ENCODE results near the gene ZC3H18. TPM values are rescaled to one million over a fixed set of nuclear protein-coding genes. Genes with fewer than 3 reads are reported as not detected.
A peak's percentile ranks its signal among the peaks of the same experiment; 100 is the strongest.

Gene ZC3H18
- total and polyA plus RNA-seq, 4 donors = 12.4 to 38.5 (median 28.5) TPM

GRCh38 chr16:88632587-88632930, 62.4 kb downstream of the ZC3H18 start:
- no peaks in the 10 kb centered on the region for H3K9me3 ChIP-seq (ENCODE audit: control insufficient read depth, low read length)
- peaks cover 2 to 9% of the 10 kb centered on the region in 2 donors for H3K36me3 ChIP-seq (ENCODE audit: control insufficient read depth in 1 of 2, insufficient read depth in 2 of 2, low read length in 1 of 2)
- WGBS, 2 donors = 88 to 94% methylated on average over 11 of the region's 11 CpGs

GRCh38 chr16:88633684-88634140, 63.5 kb downstream of the ZC3H18 start:
- intact Hi-C loops (cut with DNase I) = no loop called here
- no peaks in the 10 kb centered on the region for H3K4me1 ChIP-seq (ENCODE audit: control insufficient read depth in 1 of 2, insufficient read depth in 2 of 2, low read length in 2 of 2)
- DNase-seq = no peak
- no peaks in the 10 kb centered on the region for H3K9me3 ChIP-seq (ENCODE audit: control insufficient read depth, low read length)
- H3K27me3 ChIP-seq (ENCODE audit: control insufficient read depth in 1 of 2, insufficient read depth in 2 of 2, low read length in 1 of 2) = no peaks in the 10 kb centered on the region
- peaks cover 2 to 9% of the 10 kb centered on the region in 2 donors for H3K36me3 ChIP-seq (ENCODE audit: control insufficient read depth in 1 of 2, insufficient read depth in 2 of 2, low read length in 1 of 2)
- ATAC-seq (ENCODE audit: low FRiP score) = peak; percentile 40
- H3K27ac ChIP-seq (ENCODE audit: low read depth in 1 of 2, low read length in 2 of 2) = no peak overlapping the region
- no peak overlapping the region for H3K4me3 ChIP-seq (ENCODE audit: low read length in 2 of 2)
- WGBS, 2 donors = 68 to 71% methylated on average over 19 to 23 of the region's 23 CpGs

More at GRCh38 chr16:88632587-88632930, 62.4 kb downstream of the ZC3H18 start:
- H3K4me3 ChIP-seq (ENCODE audit: low read length in 2 of 2) = no peak overlapping the region
- no peaks in the 10 kb centered on the region for H3K27me3 ChIP-seq (ENCODE audit: control insufficient read depth in 1 of 2, insufficient read depth in 2 of 2, low read length in 1 of 2)
- intact Hi-C loops (cut with DNase I) = no loop called here
- no peak overlapping the region for H3K27ac ChIP-seq (ENCODE audit: low read depth in 1 of 2, low read length in 2 of 2)
- ATAC-seq (ENCODE audit: low FRiP score) (no peak), DNase-seq (no peak)
- no peaks in the 10 kb centered on the region for H3K4me1 ChIP-seq (ENCODE audit: control insufficient read depth in 1 of 2, insufficient read depth in 2 of 2, low read length in 2 of 2)

- WGBS, 2 donors = 21 to 29% methylated on average over 62 to 82 of the region's 82 CpGs
- no peak overlapping the region for H3K27ac ChIP-seq (ENCODE audit: low read depth in 1 of 2, low read length in 2 of 2)
- intact Hi-C loops (cut with DNase I) = no loop called here
- H3K36me3 ChIP-seq (ENCODE audit: control insufficient read depth in 1 of 2, insufficient read depth in 2 of 2, low read length in 1 of 2) = peaks cover 2 to 9% of the 10 kb centered on the region in 2 donors
- no peaks in the 10 kb centered on the region for H3K4me1 ChIP-seq (ENCODE audit: control insufficient read depth in 1 of 2, insufficient read depth in 2 of 2, low read length in 2 of 2)
- ATAC-seq (ENCODE audit: low FRiP score) (peak; percentile 23), DNase-seq (peak; percentile 71 to 86)
- H3K27me3 ChIP-seq (ENCODE audit: control insufficient read depth in 1 of 2, insufficient read depth in 2 of 2, low read length in 1 of 2) = no peaks in the 10 kb centered on the region
- H3K4me3 ChIP-seq (ENCODE audit: low read length in 2 of 2) = no peak overlapping the region
- no peaks in the 10 kb centered on the region for H3K9me3 ChIP-seq (ENCODE audit: control insufficient read depth, low read length)
These were observed 64.2 kb downstream of the ZC3H18 start for GRCh38 chr16:88634141-88634993.

- H3K4me3 ChIP-seq (ENCODE audit: low read length in 2 of 2) = no peak overlapping the region
- ATAC-seq (ENCODE audit: low FRiP score) (no peak), DNase-seq (no peak)
- no peaks in the 10 kb centered on the region for H3K27me3 ChIP-seq (ENCODE audit: control insufficient read depth in 1 of 2, insufficient read depth in 2 of 2, low read length in 1 of 2)
- no peaks in the 10 kb centered on the region for H3K9me3 ChIP-seq (ENCODE audit: control insufficient read depth, low read length)
- H3K4me1 ChIP-seq (ENCODE audit: control insufficient read depth in 1 of 2, insufficient read depth in 2 of 2, low read length in 2 of 2) = no peaks in the 10 kb centered on the region
- WGBS, 2 donors = 56 to 62% methylated on average over 27 to 28 of the region's 28 CpGs
- intact Hi-C loops (cut with DNase I) = no loop called here
- no peak overlapping the region for H3K27ac ChIP-seq (ENCODE audit: low read depth in 1 of 2, low read length in 2 of 2)
- peaks cover 2 to 6% of the 10 kb centered on the region in 2 donors for H3K36me3 ChIP-seq (ENCODE audit: control insufficient read depth in 1 of 2, insufficient read depth in 2 of 2, low read length in 1 of 2)
These were observed 64.9 kb downstream of the ZC3H18 start for GRCh38 chr16:88634994-88635670.

- WGBS, 2 donors = 93 to 94% methylated on average over 17 of the region's 17 CpGs
- Histone ChIP-seq H3K27ac (ENCODE audit: low read depth in 1 of 2, low read length in 2 of 2) (no peak overlapping the region), H3K9me3 (ENCODE audit: control insufficient read depth, low read length) (no peaks in the 10 kb centered on the region), H3K36me3 (ENCODE audit: control insufficient read depth in 1 of 2, insufficient read depth in 2 of 2, low read length in 1 of 2) (peaks cover 1 to 2% of the 10 kb centered on the region in 2 donors), H3K27me3 (ENCODE audit: control insufficient read depth in 1 of 2, insufficient read depth in 2 of 2, low read length in 1 of 2) (no peaks in the 10 kb centered on the region), H3K4me1 (ENCODE audit: control insufficient read depth in 1 of 2, insufficient read depth in 2 of 2, low read length in 2 of 2) (no peaks in the 10 kb centered on the region), H3K4me3 (ENCODE audit: low read length in 2 of 2) (no peak overlapping the region)
- ATAC-seq (ENCODE audit: low FRiP score) (no peak), DNase-seq (no peak)
- intact Hi-C loops (cut with DNase I) = no loop called here
These were observed 65.6 kb downstream of the ZC3H18 start for GRCh38 chr16:88635671-88636319.

- Histone ChIP-seq H3K27ac (ENCODE audit: low read depth in 1 of 2, low read length in 2 of 2) (no peak overlapping the region), H3K4me3 (ENCODE audit: low read length in 2 of 2) (no peak overlapping the region), H3K36me3 (ENCODE audit: control insufficient read depth in 1 of 2, insufficient read depth in 2 of 2, low read length in 1 of 2) (peaks cover 0 to 2% of the 10 kb centered on the region in 2 donors), H3K4me1 (ENCODE audit: control insufficient read depth in 1 of 2, insufficient read depth in 2 of 2, low read length in 2 of 2) (no peaks in the 10 kb centered on the region), H3K9me3 (ENCODE audit: control insufficient read depth, low read length) (no peaks in the 10 kb centered on the region), H3K27me3 (ENCODE audit: control insufficient read depth in 1 of 2, insufficient read depth in 2 of 2, low read length in 1 of 2) (no peaks in the 10 kb centered on the region)
- 74 to 75% methylated on average over 21 to 23 of the region's 23 CpGs for WGBS, 2 donors
- ATAC-seq (ENCODE audit: low FRiP score) (no peak), DNase-seq (no peak)
- intact Hi-C loops (cut with DNase I) = no loop called here
These were observed 66.5 kb downstream of the ZC3H18 start for GRCh38 chr16:88636488-88637265.

GRCh38 chr16:88638323-88639230, 68.4 kb downstream of the ZC3H18 start, which contains the start of gene IL17C:
IL17C (plus strand) TSS chr16:88638572; CDS start chr16:88638642, 70 bp downstream.
- intact Hi-C loops (cut with DNase I) = no loop called here

More at GRCh38 chr16:88638323-88639230, 68.4 kb downstream of the ZC3H18 start, which contains the start of gene IL17C:
- no peak for ATAC-seq (ENCODE audit: low FRiP score)
- no peak for DNase-seq
- no peaks in the 10 kb centered on the region for H3K27me3 ChIP-seq (ENCODE audit: control insufficient read depth in 1 of 2, insufficient read depth in 2 of 2, low read length in 1 of 2)
- 47 to 48% methylated on average over 27 of the region's 27 CpGs for WGBS, 2 donors
- no peak within 1 kb of the TSS for H3K27ac ChIP-seq (ENCODE audit: low read depth in 1 of 2, low read length in 2 of 2)
- no peaks in the 10 kb centered on the region for H3K36me3 ChIP-seq (ENCODE audit: control insufficient read depth in 1 of 2, insufficient read depth in 2 of 2, low read length in 1 of 2)
- H3K4me1 ChIP-seq (ENCODE audit: control insufficient read depth in 1 of 2, insufficient read depth in 2 of 2, low read length in 2 of 2) = no peaks in the 10 kb centered on the region
- no peak within 1 kb of the TSS for H3K4me3 ChIP-seq (ENCODE audit: low read length in 2 of 2)
- H3K9me3 ChIP-seq (ENCODE audit: control insufficient read depth, low read length) = no peaks in the 10 kb centered on the region

Data from aorta (tissue), 5 donors.